ENCODE results near the gene PRR20C. TPM values are rescaled to one million over a fixed set of nuclear protein-coding genes. Genes with fewer than 3 reads are reported as not detected.
"Not testable (repeated sequence)": the region's sequence is repeated elsewhere in the genome, so short reads cannot be mapped to it uniquely, and the experiment has no call there.

The PRR20C gene
- polyA plus RNA-seq, 1 donor (not counting 4 experiments of a cell fraction or from before 2014, with no cell fraction given), result not detected

DNA sequence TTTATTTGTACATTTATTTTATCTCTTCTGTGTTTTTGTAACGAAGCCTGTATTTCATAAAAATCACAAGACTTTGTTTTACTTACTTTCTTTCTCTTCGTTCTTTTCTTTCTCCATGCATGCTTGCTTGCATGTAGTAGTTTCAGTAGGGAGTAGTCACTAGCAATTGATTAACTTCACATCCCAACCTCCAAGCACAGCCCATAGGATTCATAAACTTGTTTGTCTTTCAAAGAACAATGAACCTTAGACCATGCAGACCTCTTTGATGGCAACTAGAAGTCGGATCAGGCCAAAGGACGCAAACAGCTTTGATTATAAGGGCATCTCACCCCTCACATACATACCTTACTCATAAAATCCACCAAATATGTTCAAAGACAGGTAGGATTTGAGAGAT, 16.3 kb upstream of the PRR20C start:
- DNase-seq (ENCODE audit: low read depth, low spot score) (no peak), FAIRE-seq (no peak)

DNA sequence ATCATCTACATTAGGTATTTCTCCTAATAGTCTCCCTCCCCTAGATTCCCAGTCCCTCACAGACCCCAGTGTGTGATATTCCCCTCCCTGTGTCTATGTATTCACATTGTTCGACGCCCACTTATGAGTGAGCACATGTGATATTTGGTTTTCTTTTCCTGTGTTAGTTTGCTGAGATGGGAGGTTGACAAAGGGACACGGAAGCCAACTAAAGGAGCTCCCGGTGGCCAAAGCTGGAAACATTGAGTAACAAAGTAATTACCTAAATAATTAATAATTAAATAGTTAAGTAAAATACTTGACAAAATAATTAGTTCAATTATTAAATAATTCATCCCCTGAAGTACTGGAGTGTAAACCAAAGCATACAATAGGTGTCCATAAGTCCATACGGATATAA, 14.9 kb upstream of the PRR20C start:
- no peak overlapping the region for H2AFZ ChIP-seq (ENCODE audit: control insufficient read depth, low read length)
- no peaks in the 10 kb centered on the region for H3K9me1 ChIP-seq (ENCODE audit: control insufficient read depth, extremely low read depth, insufficient read depth, low read length)
- dilution Hi-C loops (cut with MboI; ENCODE audit: extremely low pct_ligation_motif_present, low sequenced_read_pairs), result no loop called here
- TF ChIP-seq, protein P1, sequence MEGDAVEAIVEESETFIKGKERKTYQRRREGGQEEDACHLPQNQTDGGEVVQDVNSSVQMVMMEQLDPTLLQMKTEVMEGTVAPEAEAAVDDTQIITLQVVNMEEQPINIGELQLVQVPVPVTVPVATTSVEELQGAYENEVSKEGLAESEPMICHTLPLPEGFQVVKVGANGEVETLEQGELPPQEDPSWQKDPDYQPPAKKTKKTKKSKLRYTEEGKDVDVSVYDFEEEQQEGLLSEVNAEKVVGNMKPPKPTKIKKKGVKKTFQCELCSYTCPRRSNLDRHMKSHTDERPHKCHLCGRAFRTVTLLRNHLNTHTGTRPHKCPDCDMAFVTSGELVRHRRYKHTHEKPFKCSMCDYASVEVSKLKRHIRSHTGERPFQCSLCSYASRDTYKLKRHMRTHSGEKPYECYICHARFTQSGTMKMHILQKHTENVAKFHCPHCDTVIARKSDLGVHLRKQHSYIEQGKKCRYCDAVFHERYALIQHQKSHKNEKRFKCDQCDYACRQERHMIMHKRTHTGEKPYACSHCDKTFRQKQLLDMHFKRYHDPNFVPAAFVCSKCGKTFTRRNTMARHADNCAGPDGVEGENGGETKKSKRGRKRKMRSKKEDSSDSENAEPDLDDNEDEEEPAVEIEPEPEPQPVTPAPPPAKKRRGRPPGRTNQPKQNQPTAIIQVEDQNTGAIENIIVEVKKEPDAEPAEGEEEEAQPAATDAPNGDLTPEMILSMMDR (optimal IDR thresholded peaks at IDR 0.05 in 1 of 3, IDR thresholded peaks at IDR 0.05 in 1 of 3, conservative IDR thresholded peaks at IDR 0.05 in 1 of 3; ENCODE audit: extremely low read depth in 1 of 3, insufficient read depth in 2 of 3, low read length in 3 of 3), result no peak
- no peak for TF ChIP-seq EZH2 (IDR thresholded peaks at IDR 0.05; ENCODE audit: low read length)
- no peak overlapping the region for H3K9ac ChIP-seq (ENCODE audit: control insufficient read depth, extremely low read depth, insufficient read depth, low read length)
- no peaks in the 10 kb centered on the region for H3K9me3 ChIP-seq (ENCODE audit: control insufficient read depth, low read depth, low read length)
- H3K27me3 ChIP-seq (ENCODE audit: control insufficient read depth, extremely low read depth, insufficient read depth, low read length), result no peaks in the 10 kb centered on the region
- H3K4me1 ChIP-seq (ENCODE audit: control insufficient read depth, extremely low read depth, insufficient read depth, low read length), result no peaks in the 10 kb centered on the region
- no peaks in the 10 kb centered on the region for H3K36me3 ChIP-seq (ENCODE audit: control insufficient read depth in 2 of 2, extremely low read depth in 1 of 2, insufficient read depth in 2 of 2, low read length in 2 of 2)
- no peak for DNase-seq (ENCODE audit: low read depth, low spot score)
- no peaks in the 10 kb centered on the region for H3K79me2 ChIP-seq (ENCODE audit: control insufficient read depth, insufficient read depth, low read length)
- H3K4me2 ChIP-seq (ENCODE audit: control insufficient read depth, extremely low read depth, insufficient read depth, low read depth, low read length), result no peak overlapping the region
- H3K27ac ChIP-seq (ENCODE audit: control insufficient read depth, insufficient read depth, low read length), result no peak overlapping the region
- H3K4me3 ChIP-seq (ENCODE audit: control insufficient read depth in 2 of 3, extremely low read depth in 1 of 3, insufficient read depth in 2 of 3, low read depth in 1 of 3, low read length in 3 of 3), result no peak overlapping the region
- FAIRE-seq, result no peak
- H4K20me1 ChIP-seq (ENCODE audit: control insufficient read depth, extremely low read depth, insufficient read depth, low read length), result no peaks in the 10 kb centered on the region

More for the DNA sequence above, 16.3 kb upstream of the PRR20C start:
- H3K79me2 ChIP-seq (ENCODE audit: control insufficient read depth, insufficient read depth, low read length), result no peaks in the 10 kb centered on the region
- H4K20me1 ChIP-seq (ENCODE audit: control insufficient read depth, extremely low read depth, insufficient read depth, low read length), result no peaks in the 10 kb centered on the region
- no peaks in the 10 kb centered on the region for H3K4me1 ChIP-seq (ENCODE audit: control insufficient read depth, extremely low read depth, insufficient read depth, low read length)
- no peak overlapping the region for H3K4me3 ChIP-seq (ENCODE audit: control insufficient read depth in 2 of 3, extremely low read depth in 1 of 3, insufficient read depth in 2 of 3, low read depth in 1 of 3, low read length in 3 of 3)
- H3K27ac ChIP-seq (ENCODE audit: control insufficient read depth, insufficient read depth, low read length), result no peak overlapping the region
- H3K4me2 ChIP-seq (ENCODE audit: control insufficient read depth, extremely low read depth, insufficient read depth, low read depth, low read length), result no peak overlapping the region
- TF ChIP-seq, protein P1 (optimal IDR thresholded peaks at IDR 0.05 in 1 of 3, IDR thresholded peaks at IDR 0.05 in 1 of 3, conservative IDR thresholded peaks at IDR 0.05 in 1 of 3; ENCODE audit: extremely low read depth in 1 of 3, insufficient read depth in 2 of 3, low read length in 3 of 3), result no peak
- no peaks in the 10 kb centered on the region for H3K36me3 ChIP-seq (ENCODE audit: control insufficient read depth in 2 of 2, extremely low read depth in 1 of 2, insufficient read depth in 2 of 2, low read length in 2 of 2)
- no peak overlapping the region for H2AFZ ChIP-seq (ENCODE audit: control insufficient read depth, low read length)
- H3K9me1 ChIP-seq (ENCODE audit: control insufficient read depth, extremely low read depth, insufficient read depth, low read length), result no peaks in the 10 kb centered on the region
- no peaks in the 10 kb centered on the region for H3K9me3 ChIP-seq (ENCODE audit: control insufficient read depth, low read depth, low read length)
- dilution Hi-C loops (cut with MboI; ENCODE audit: extremely low pct_ligation_motif_present, low sequenced_read_pairs), result no loop called here
- H3K9ac ChIP-seq (ENCODE audit: control insufficient read depth, extremely low read depth, insufficient read depth, low read length), result no peak overlapping the region
- H3K27me3 ChIP-seq (ENCODE audit: control insufficient read depth, extremely low read depth, insufficient read depth, low read length), result no peaks in the 10 kb centered on the region

DNA sequence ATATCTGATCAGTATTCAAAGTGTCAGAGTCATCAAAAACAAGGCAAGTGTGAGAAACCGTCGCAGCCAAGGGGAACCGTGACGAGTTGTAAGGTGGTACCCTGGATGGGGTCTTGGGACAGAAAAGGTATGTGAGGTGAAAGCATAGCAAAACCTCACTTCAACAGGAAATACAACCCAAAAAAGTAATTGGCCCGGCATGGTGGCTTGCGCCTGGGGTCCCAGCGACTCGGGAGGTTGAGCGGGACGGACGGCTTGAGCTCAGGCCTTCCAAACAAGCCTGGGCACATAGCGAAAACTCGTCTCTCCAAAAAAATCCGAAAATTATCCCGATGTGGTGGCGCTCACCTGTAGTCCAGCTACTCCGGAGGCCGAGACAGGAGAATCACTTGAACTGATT, 14.1 kb upstream of the PRR20C start:
- DNase-seq (ENCODE audit: low read depth, low spot score); H3K9me1 ChIP-seq (ENCODE audit: control insufficient read depth, extremely low read depth, insufficient read depth, low read length); H3K79me2 ChIP-seq (ENCODE audit: control insufficient read depth, insufficient read depth, low read length); H3K27ac ChIP-seq (ENCODE audit: control insufficient read depth, insufficient read depth, low read length); H3K4me1 ChIP-seq (ENCODE audit: control insufficient read depth, extremely low read depth, insufficient read depth, low read length); H2AFZ ChIP-seq (ENCODE audit: control insufficient read depth, low read length); H3K9me3 ChIP-seq (ENCODE audit: control insufficient read depth, low read depth, low read length); H3K36me3 ChIP-seq (ENCODE audit: control insufficient read depth in 2 of 2, extremely low read depth in 1 of 2, insufficient read depth in 2 of 2, low read length in 2 of 2); dilution Hi-C loops (cut with MboI; ENCODE audit: extremely low pct_ligation_motif_present, low sequenced_read_pairs); H3K9ac ChIP-seq (ENCODE audit: control insufficient read depth, extremely low read depth, insufficient read depth, low read length); H3K27me3 ChIP-seq (ENCODE audit: control insufficient read depth, extremely low read depth, insufficient read depth, low read length); H3K4me3 ChIP-seq (ENCODE audit: control insufficient read depth in 2 of 3, extremely low read depth in 1 of 3, insufficient read depth in 2 of 3, low read depth in 1 of 3, low read length in 3 of 3); H4K20me1 ChIP-seq (ENCODE audit: control insufficient read depth, extremely low read depth, insufficient read depth, low read length); FAIRE-seq; H3K4me2 ChIP-seq (ENCODE audit: control insufficient read depth, extremely low read depth, insufficient read depth, low read depth, low read length): not testable (repeated sequence)

DNA sequence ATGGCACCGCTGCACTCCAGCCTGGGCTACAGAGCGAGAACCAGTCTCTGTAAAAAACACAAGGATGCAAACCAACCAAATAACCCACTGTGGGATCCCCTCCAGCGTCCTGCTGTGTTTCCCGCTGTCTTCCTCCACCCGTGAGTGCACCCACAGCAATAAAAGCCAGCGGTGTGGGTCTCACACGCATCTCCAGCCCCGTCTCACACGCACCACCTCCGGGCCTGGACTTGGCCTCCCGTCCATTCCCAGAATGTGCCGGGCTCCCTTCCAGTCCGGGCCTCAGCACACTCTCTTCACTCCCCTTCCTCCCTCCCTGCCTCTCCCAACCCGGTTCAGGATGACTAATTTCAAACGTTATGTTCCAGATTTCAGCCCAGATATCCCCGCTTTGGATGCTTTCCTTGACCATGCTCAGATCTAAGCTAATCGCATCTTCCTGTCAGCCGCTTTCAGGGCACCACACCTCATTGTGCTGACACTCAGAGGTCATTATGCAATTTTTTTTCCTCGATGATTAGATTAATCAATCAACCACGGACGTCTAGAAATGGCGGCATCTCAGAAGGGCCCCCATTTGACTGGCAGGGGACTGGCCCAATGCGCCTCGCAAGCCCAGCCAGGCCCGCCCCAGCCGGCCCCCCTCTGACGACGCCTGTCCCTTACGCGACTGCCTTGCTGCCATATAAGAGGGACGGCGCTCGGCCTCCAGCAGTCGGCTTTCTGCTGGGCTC, 13.5 kb upstream of the PRR20C start, which contains the start of gene PRR20A:
Gene PRR20A, plus strand, starts transcription at position 684 of the 734 bp plus-strand sequence. CDS start 387 bp downstream, outside the sequence.
- H3K4me3 ChIP-seq (ENCODE audit: control insufficient read depth in 2 of 3, extremely low read depth in 1 of 3, insufficient read depth in 2 of 3, low read depth in 1 of 3, low read length in 3 of 3); dilution Hi-C loops (cut with MboI; ENCODE audit: extremely low pct_ligation_motif_present, low sequenced_read_pairs); H3K4me1 ChIP-seq (ENCODE audit: control insufficient read depth, extremely low read depth, insufficient read depth, low read length); H3K9ac ChIP-seq (ENCODE audit: control insufficient read depth, extremely low read depth, insufficient read depth, low read length); FAIRE-seq; H3K36me3 ChIP-seq (ENCODE audit: control insufficient read depth in 2 of 2, extremely low read depth in 1 of 2, insufficient read depth in 2 of 2, low read length in 2 of 2); H3K79me2 ChIP-seq (ENCODE audit: control insufficient read depth, insufficient read depth, low read length); H3K4me2 ChIP-seq (ENCODE audit: control insufficient read depth, extremely low read depth, insufficient read depth, low read depth, low read length); H3K27me3 ChIP-seq (ENCODE audit: control insufficient read depth, extremely low read depth, insufficient read depth, low read length); DNase-seq (ENCODE audit: low read depth, low spot score); H2AFZ ChIP-seq (ENCODE audit: control insufficient read depth, low read length); H4K20me1 ChIP-seq (ENCODE audit: control insufficient read depth, extremely low read depth, insufficient read depth, low read length); H3K27ac ChIP-seq (ENCODE audit: control insufficient read depth, insufficient read depth, low read length); H3K9me1 ChIP-seq (ENCODE audit: control insufficient read depth, extremely low read depth, insufficient read depth, low read length); H3K9me3 ChIP-seq (ENCODE audit: control insufficient read depth, low read depth, low read length): not testable (repeated sequence)
